Smooth muscle cell (in vitro differentiated cells): ENCODE measurements around the gene CRB2. TPM values are rescaled to one million over a fixed set of nuclear protein-coding genes. Genes with fewer than 3 reads are reported as not detected.

ENCODE experiments used
- DNase-seq: peaks from one replicate; lab custom pipeline; 2025; ENCODE audit not compliant: unreplicated experiment; lab: John Stamatoyannopoulos, UW
- H2AFZ ChIP-seq: fragments of 200-600 bp; sonication (generic); 2 replicates; pipeline ENCODE4 v1.6.0; 2016; ENCODE audit warnings: antibody characterized with exemption, low read depth, mild to moderate bottlenecking
- H3F3A ChIP-seq: fragments of 200-600 bp; sonication (generic); 2 replicates; pipeline ENCODE4 v1.6.0; 2017; ENCODE audit warnings: antibody characterized with exemption, low read depth
- H3K27ac ChIP-seq: fragments of 200-600 bp; sonication (generic); 2 replicates; pipeline ENCODE4 v1.5.1; 2016; ENCODE audit warnings: low read depth, mild to moderate bottlenecking
- H3K27me3 ChIP-seq: fragments of 200-600 bp; sonication (generic); 2 replicates; pipeline ENCODE4 v1.6.1; 2016; ENCODE audit warnings: low read depth, mild to moderate bottlenecking
- H3K36me3 ChIP-seq: fragments of 200-600 bp; sonication (generic); 2 replicates; pipeline ENCODE4 v1.5.1; 2016; ENCODE audit warnings: low read depth
- H3K4me1 ChIP-seq: fragments of 200-600 bp; sonication (generic); 2 replicates; pipeline ENCODE4 v1.5.1; 2016; ENCODE audit warnings: low read depth
- H3K4me2 ChIP-seq: fragments of 200-600 bp; sonication (generic); 2 replicates; pipeline ENCODE4 v1.6.0; 2016; ENCODE audit warnings: mild to moderate bottlenecking
- H3K4me3 ChIP-seq: fragments of 200-600 bp; sonication (generic); 2 replicates; pipeline ENCODE4 v1.5.1; 2016; ENCODE audit warnings: mild to moderate bottlenecking
- H3K79me2 ChIP-seq: fragments of 200-600 bp; sonication (generic); 2 replicates; pipeline ENCODE4 v1.6.0; 2016; ENCODE audit warnings: low read depth, mild to moderate bottlenecking
- H3K9ac ChIP-seq: fragments of 200-600 bp; sonication (generic); 2 replicates; pipeline ENCODE4 v1.6.0; 2016; ENCODE audit warnings: low read depth
- H3K9me3 ChIP-seq: fragments of 200-600 bp; sonication (generic); replicated peaks from 2 replicates; pipeline ENCODE4 v1.5.1; 2016; ENCODE audit warnings: low read depth
- H4K20me1 ChIP-seq: fragments of 200-600 bp; sonication (generic); 2 replicates; pipeline ENCODE4 v1.6.0; 2016; ENCODE audit warnings: low read depth
- CTCF ChIP-seq: fragments of 200-600 bp; sonication (generic); IDR thresholded peaks from 2 replicates; pipeline ENCODE4 v1.5.1; 2017; ENCODE audit warnings: borderline replicate concordance, mild to moderate bottlenecking, antibody characterized with exemption; ENCODE audit not compliant: insufficient read depth, poor library complexity, severe bottlenecking
- WGBS: methylation state at CpG from one replicate; pipeline ENCODE4 v1.1.7; 2016; ENCODE audit warnings: low lambda C conversion rate; 5-methylcytosine and 5-hydroxymethylcytosine counted together
- polyA plus RNA-seq: library from polyadenylated mRNA; unstranded; fragments of >200 nt; fragmentation: Nextera tagmentation; extraction: Ambion mirVana; gene quantifications from 2 replicates; pipeline ENCODE4 v1.2.1, GENCODE V29; 2016
- total RNA-seq: library from RNA; depleted of rRNA; stranded (reverse); fragments of >200 nt; gene quantifications from 2 replicates; pipeline ENCODE4 v1.2.3, GENCODE V29; 2014

The CRB2 gene
- total and polyA plus RNA-seq, 2 experiments from 2014 or later, result 1.7 to 3.1 TPM

GRCh38 chr9:123411636-123412035 is 55.6 kb downstream of the CRB2 start:
- H3K4me1 ChIP-seq, result peaks cover 9% of the 10 kb centered on the region
- no peak overlapping the region for H3K4me2 ChIP-seq
- H4K20me1 ChIP-seq, result no peaks in the 10 kb centered on the region
- no peak for DNase-seq
- H2AFZ ChIP-seq, result no peak overlapping the region
- H3K36me3 ChIP-seq, result no peaks in the 10 kb centered on the region
- no peaks in the 10 kb centered on the region for H3K27me3 ChIP-seq
- no peaks in the 10 kb centered on the region for H3F3A ChIP-seq
- H3K4me3 ChIP-seq, result no peak overlapping the region
- WGBS, result 96% methylated on average over 11 of the region's 11 CpGs
- H3K9ac ChIP-seq, result no peak overlapping the region
- H3K27ac ChIP-seq, result no peak overlapping the region
- no peak for TF ChIP-seq CTCF
- H3K79me2 ChIP-seq, result no peaks in the 10 kb centered on the region
- no peaks in the 10 kb centered on the region for H3K9me3 ChIP-seq

GRCh38 chr9:123412171-123412820 is 56.3 kb downstream of the CRB2 start:
- Histone ChIP-seq H3K27ac (no peak overlapping the region), H3F3A (no peaks in the 10 kb centered on the region), H2AFZ (no peak overlapping the region), H3K36me3 (no peaks in the 10 kb centered on the region), H3K9ac (no peak overlapping the region), H4K20me1 (no peaks in the 10 kb centered on the region), H3K79me2 (no peaks in the 10 kb centered on the region), H3K4me1 (peaks cover 5% of the 10 kb centered on the region), H3K27me3 (no peaks in the 10 kb centered on the region), H3K9me3 (no peaks in the 10 kb centered on the region), H3K4me2 (no peak overlapping the region), H3K4me3 (no peak overlapping the region)
- 92% methylated on average over 18 of the region's 18 CpGs for WGBS
- no peak for DNase-seq
- TF ChIP-seq CTCF, result no peak

GRCh38 chr9:123414204-123414603 is 58.2 kb downstream of the CRB2 start:
- H3F3A ChIP-seq, result no peaks in the 10 kb centered on the region
- H3K27me3 ChIP-seq, result no peaks in the 10 kb centered on the region
- no peaks in the 10 kb centered on the region for H3K79me2 ChIP-seq
- no peaks in the 10 kb centered on the region for H4K20me1 ChIP-seq
- TF ChIP-seq CTCF, result no peak
- no peak overlapping the region for H3K4me2 ChIP-seq
- no peak overlapping the region for H3K27ac ChIP-seq
- H3K9ac ChIP-seq, result no peak overlapping the region
- H3K9me3 ChIP-seq, result no peaks in the 10 kb centered on the region
- 86% methylated on average over 7 of the region's 7 CpGs for WGBS
- no peaks in the 10 kb centered on the region for H3K36me3 ChIP-seq
- H3K4me3 ChIP-seq, result no peak overlapping the region
- no peaks in the 10 kb centered on the region for H3K4me1 ChIP-seq
- H2AFZ ChIP-seq, result no peak overlapping the region
- DNase-seq, result no peak
